Measurements from ENCODE around the gene RASA3.
"Not testable (repeated sequence)": the region's sequence is repeated elsewhere in the genome, so short reads cannot be mapped to it uniquely, and the experiment has no call there.

RASA3 gene

DNA sequence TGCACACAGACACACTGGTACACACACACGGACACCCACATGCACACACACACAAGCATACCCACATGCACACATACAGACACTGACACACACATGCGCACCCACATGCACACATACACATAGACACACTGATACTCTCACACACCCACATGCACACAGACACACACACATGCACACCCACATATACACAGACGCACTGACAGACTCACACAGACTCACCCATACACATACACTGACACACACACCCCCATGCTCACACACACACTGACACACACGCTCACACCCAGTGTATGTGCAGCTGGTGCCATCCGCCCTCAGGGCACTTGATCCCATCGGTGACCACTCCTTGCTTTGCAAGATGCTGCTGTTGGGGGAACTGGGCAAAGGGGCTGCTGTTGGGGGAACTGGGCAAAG is 9.7 kb upstream of the RASA3 start:
- no peak for DNase-seq

DNA sequence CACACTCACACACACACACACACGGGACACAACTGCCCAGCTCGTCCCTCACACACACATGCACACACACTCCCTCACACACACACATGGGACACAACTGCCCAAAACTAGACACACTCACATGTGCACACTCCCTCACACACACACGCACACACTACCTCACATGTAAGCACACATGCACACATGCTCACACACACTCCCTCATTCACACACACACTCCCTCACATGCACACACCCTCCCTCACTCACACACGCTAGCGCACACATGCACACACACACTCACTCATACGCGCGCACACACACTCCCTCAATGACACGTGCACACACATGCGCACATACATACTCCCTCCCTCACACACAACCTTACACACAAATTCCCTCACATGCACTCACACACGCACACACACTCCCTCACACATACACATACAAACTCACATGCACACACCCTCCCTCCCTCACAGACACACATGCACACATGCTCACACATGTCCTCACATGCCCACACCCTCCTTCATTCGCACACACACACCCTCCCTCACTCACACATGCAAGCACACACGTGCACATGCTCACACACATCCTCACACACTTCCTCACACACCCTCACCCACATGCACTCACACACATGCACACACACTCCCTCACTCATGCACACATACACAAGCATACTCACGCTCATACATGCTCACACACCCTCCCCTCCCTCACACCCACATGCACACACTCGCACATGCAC is 9.0 kb upstream of the RASA3 start:
- no peak for DNase-seq

DNA sequence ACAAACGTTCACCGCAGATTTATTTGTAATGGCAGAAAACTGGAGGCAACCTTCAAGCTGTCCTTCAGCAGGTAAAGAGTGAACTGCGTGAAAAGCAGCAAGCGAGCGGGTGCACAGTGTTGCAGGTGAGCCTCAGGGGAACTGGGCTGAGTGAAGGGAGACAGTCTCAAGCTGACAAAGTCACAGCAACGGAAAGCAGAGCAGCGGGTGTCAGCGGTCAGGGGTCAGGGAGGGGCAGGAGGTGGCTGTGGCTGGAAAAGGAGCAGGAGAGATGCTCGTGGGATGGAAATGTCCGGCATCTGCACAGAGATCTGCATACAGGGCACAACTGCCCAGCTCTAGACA is 8.5 kb upstream of the RASA3 start:
- peak in 2 of 5 donors; percentile 33 to 67 for DNase-seq

DNA sequence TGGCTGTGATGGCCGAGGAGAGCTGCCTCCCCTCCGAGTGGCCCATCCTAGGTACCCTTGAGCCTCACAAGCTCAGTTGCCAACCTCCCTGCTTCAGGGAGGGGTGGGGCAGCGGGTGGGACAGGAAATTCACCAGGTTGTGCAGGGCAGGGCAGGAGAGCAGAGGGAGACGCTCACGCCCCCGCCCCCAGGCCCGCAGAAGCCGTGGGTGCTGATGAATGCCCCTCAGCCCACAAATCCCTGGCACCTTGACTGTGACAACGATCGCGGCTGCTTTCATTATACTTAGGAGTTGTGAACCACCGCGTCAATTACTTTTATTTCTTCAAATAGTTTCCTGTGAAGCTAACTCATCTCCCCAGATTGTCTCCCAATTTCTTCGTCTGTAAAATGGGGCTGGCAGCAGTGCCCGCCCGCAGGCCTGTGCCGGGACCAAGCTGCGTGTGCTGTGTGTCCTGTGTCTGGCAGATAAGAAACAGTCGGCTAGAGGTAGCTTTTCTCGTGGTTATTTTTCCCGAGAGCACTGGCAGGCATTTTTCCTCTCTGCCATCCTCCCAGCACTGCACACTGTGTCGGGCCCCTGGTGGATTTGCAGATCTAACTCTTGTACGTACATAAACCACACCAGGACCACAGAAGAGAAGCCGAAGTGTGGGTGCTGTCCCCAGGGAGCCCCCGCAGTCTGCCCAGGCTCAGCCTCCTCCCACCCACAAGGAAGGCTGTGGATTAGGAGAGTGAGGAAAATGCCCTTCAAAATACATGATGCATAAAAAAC is 7.9 kb upstream of the RASA3 start:
- peak in 1 of 5 donors; percentile 55 for DNase-seq

DNA sequence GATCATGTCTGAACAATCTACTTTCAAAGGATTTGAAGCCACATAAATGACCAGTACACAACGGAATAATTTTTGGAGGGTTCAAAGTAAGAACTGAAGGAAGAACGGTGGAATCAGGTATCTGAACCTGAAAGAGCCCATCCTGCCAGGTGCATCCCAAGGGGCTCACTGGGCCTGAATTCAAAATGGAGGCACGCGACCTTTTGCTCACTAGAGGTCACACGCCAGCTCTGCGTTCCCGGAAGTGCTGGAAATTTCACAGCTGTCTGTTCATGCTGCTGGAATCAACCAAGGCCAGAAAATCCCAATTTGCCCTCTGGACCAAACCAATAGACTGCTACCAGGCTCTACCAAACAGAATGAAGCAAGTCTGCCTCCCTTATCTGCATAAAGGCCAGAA is 4.2 kb upstream of the RASA3 start:
- DNase-seq = no peak

DNA sequence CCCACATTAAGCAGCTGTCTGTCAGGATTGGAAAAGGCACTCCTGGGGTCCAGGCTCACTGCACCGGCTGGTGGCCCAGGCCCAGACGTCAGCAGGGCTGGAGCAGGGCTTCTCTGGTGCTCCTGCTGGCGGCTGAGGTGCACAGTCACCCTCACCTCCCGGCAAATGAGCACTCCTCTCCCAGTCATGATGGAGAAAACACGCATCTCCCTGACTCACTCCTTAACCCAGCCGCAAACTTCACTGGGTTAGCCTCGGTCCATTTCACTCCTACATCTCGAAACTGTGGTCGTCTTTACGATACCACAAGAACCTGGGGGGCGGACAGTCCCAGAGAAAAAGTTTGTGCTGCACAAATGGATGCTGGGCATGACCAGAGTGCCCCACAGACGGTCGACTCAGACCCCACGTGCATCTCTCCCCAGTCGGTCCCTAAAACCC is 3.3 kb upstream of the RASA3 start:
- DNase-seq = no peak

DNA sequence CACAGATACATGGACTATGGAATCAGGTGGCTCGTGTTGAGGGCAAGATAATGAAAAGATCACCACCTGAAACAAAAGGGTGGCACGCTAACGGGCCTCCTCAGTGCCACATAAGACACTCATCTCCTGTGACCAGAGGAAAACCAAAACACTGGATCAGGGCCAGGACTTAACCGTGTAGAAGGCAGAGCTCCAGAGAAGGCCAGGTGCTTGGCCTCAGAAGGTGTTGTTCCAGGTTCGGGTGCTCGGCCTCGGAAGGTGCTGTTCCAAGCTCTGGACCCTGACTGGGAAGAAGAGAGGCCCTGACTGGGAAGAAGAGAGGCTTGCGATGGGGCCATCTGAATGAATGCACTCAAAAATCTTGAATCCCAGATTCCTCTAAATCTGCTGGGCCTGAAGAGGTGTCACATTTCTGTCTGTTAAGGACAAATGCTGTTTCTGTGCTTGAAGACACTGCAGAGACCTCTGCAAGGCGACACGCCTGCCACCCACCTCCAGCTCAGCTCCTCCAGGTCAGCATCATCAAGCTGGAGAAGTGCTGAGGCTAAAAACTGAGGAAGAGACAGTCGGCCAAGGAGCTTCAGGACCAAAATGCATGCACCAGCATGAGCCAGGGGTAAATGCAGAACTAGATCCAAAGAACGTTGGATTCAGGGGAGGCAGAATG is 2.7 kb upstream of the RASA3 start:
- no peak for DNase-seq

DNA sequence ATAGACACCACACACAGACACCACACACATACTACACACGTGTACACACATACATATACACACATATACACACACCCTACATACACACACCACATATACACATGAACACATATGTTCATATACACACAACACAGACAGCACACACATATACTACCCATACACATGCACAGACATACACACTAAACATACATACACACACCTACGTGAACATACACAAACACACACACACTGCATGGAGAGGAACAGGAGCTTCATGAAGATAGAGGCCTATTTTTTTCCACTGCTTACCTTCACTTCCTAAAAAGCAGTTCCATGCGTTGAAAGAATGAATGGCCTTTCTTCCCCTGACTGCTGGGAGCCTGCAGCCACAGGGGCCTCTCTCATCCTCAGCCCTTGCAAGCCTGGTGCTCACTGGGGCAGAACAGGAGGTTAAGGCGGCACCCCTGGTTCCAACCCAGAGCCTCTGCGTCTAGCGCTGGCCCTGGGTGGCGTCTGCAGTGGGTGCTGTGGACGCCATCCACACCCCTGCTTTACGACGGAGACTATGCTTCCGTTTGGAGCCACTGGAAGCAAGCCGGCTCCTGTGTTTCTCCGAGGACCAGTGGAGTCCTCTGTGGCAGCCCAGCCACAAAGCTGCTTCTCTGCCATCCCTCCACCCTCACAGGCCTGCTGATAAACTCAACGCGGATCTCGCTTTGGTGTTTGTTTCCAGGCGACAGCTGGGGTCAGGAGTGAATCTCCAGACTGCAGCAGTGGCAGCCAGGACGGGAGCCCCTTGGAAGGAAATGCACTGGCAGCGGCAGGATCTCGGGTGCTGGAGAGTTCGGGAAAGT is 1.9 kb upstream of the RASA3 start:
- DNase-seq = peak in 1 of 5 donors; percentile 50

DNA sequence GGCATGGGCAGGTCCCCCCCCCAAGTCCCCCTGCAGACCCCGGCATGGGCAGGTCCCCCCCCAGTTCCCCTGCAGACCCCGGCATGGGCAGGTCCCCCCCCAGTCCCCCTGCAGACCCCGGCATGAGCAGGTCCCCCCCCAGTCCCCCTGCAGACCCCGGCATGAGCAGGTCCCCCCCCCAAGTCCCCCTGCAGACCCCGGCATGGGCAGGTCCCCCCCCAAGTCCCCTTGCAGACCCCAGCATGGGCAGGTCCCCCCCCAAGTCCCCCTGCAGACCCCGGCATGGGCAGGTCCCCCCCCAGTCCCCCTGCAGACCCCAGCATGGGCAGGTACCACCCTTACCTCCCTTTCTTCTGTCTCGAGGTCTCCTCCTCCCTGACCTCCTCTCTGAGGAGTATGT is 1.1 kb upstream of the RASA3 start:
- not testable (repeated sequence) for DNase-seq

DNA sequence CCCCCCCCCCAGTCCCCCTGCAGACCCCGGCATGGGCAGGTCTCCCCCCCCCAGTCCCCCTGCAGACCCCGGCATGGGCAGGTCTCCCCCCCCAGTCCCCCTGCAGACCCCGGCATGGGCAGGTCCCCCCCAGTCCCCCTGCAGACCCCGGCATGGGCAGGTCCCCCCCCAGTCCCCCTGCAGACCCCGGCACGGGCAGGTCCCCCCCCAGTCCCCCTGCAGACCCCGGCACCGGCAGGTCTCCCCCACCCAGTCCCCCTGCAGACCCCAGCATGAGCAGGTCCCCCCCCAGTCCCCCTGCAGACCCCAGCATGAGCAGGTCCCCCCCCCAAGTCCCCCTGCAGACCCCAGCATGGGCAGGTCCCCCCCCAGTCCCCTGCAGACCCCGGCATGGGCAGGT is 703 bp upstream of the RASA3 start:
- not testable (repeated sequence) for DNase-seq

DNA sequence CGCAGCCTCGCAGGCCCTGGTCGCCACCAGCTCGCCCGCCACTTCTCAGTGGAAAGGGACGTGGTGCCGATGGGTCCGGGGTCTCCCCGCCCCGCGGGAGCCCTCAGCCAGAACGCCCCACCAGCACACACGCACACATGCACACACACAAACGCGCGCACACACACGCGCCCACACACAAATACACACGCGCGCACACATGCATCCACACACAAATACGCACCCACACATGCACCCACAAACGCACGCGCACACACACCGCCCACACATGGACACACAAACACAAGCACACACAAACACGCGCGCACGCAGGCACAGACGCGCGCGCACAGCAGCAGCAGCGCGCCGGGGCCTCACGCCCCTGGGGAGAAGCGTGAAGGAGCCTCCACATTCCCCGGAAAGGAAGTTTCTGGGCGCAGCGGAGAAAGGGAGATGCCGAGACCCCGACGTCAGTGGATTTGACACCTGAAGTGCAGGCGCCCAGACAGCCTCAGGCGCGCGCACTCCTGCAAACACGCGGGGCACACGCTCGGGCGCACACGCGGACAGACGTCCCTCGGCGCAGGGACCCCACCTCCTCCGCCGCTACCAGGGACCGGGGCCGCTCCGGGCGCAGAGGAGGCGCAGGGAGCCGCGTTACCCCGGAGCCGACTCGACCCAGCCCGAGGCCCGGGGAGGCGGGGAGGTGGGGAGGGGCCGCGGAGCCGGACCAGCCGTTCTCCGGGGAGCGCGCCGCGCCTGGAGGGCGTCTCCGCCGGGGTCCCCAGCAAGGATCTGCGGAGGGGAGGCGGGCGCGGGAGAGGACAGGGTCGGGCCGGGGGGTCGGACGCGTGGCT is 622 bp downstream of the RASA3 start:
- DNase-seq = peak in 2 of 5 donors; percentile 30 to 31

DNA sequence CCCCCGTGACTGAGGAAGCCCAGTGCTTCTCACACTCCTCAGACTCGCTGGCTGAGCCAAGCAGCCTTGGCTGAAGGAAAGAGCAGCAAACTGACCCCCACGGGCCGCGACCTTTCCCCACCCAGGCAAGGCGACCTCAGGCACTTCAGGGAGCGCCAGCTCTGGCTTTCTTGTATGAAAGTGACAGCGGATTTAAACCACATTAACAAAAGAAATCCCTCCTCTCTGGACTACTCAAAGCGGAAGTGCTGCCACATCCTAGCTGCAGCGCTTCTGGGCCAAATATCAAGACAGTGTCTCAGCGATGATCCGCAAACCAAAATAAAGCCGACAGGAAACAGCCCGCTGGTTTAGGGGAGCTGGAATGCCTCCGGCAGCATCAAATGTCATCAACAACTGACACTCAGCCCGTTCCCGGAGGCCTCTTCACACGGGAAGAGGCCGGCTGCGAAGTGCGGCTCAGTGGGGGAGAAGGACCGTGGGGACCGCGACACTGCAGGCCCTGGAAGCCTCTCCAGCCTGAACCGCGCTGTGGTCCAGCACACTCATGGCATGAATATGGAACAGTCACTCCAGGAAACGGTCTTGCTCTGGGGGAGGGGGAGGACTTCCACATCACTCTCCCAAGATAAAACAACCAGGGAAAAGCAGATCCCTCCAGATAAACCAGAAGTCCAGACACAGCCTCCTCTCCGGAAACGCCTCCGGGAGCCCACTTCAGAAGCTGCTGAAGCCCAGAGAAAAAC is 1.4 kb downstream of the RASA3 start:
- DNase-seq = peak in 4 of 5 donors; percentile 40 to 82 (median 54)

DNA sequence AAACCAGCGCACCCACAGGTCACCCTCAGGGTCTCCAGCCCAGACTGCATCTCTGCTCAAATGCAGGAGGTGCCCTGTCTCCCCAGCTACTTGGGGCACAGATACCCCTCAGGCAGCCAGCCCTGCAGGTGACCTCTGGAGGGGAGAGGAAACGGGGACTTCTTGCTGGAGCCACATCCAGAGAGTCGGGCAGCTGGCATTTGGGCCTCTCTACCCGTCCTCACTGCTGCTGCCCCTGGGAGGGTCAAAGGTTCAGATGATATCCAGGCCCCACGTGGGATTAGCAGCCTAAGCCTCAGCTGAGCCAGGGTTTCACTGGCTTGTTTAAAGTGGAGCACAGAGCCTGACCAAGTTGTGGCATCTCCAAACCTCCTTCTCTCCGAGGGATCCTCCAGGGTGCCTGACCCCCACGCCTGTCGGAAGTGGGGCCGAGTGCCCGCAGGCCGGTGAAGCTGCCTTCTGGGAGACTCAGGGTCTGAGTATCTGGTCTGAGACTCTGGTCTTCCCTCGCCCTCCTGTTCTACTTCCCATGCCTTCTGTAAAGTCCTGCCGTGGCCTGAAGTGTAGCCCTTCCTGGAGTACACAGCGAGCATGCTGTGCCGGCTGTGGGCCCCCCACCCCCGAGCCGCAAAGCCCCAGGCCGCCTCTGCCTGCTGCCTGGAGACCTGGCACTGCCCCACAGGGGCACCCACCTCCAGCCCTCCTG is 2.1 kb downstream of the RASA3 start:
- DNase-seq = no peak

DNA sequence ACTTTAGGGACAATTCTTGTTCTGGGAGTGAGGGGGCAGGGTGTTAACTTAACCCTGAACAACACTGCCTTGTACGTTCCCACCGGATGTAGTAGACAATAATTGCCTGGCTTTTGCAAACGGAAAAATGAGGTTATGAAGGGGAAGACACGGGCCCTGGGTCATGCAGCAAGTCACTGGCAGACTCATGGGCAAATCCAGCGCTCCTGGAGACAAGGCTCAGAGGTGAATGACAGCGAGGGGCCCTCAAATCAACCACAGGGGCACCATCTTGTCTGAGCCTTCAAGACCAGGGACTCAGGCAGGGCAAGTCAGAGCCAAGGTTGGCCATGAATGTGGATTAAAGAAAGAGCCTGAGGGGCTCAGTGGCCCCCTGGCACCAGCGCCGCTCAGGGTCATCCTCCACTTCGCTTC is 2.8 kb downstream of the RASA3 start:
- peak in 1 of 5 donors; percentile 54 for DNase-seq

DNA sequence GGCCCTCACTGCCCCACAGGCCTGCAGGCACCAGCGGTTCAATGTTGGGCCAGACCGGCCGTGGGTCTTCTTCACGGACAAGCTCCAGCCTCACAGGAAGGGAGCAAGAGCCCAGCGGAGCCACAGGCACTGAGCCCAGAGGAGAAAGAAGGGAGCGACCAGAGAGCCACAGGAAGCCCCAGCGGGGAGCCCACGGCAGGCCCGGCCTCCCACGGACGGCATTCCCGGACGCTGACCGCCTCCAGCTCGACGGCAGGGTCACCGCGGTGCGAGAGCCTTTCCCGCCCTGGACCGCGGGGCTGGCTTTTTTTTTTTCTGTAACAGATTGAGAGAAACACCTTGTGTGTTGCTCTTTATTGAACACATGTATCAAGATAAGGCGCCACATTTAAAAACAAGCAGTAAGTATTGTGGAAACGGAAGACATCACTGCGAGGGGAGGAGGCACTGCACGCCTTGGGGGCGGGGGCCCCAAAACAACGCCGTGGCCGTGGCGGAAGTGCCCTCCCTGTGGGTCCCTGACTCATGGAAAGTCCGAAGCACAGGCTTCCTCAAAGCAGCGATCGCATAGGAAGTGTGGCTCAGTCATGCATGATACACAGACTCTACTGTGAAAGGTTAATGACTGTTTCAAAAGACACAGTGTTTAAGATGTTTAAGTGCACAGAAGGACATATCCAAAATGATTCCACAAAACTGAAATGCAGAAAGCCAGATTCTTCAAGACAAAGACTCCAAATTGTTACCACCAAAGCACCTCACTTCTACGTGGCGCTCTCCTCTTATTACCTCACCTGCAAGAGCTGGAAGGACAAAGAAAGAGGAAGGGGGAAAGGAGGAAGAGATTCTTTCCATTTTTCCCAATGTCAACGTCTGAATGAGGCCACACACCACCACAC is 3.5 kb downstream of the RASA3 start:
- peak; percentile 71 to 91 (median 78) for DNase-seq

DNA sequence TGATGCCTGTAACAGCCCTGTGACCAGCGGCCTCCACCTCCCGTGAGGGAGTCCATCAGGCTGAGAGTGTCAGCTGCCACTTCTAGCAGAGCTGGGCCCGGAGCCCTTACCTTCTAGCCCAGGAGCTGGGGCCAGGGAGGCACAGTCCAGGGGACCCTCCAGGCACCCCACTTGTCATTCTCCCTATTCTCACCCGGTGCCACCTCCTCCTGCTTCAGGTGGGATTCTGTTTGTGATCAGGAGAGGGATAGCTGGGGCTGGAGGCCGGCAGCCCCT is 4.1 kb downstream of the RASA3 start:
- DNase-seq = no peak

DNA sequence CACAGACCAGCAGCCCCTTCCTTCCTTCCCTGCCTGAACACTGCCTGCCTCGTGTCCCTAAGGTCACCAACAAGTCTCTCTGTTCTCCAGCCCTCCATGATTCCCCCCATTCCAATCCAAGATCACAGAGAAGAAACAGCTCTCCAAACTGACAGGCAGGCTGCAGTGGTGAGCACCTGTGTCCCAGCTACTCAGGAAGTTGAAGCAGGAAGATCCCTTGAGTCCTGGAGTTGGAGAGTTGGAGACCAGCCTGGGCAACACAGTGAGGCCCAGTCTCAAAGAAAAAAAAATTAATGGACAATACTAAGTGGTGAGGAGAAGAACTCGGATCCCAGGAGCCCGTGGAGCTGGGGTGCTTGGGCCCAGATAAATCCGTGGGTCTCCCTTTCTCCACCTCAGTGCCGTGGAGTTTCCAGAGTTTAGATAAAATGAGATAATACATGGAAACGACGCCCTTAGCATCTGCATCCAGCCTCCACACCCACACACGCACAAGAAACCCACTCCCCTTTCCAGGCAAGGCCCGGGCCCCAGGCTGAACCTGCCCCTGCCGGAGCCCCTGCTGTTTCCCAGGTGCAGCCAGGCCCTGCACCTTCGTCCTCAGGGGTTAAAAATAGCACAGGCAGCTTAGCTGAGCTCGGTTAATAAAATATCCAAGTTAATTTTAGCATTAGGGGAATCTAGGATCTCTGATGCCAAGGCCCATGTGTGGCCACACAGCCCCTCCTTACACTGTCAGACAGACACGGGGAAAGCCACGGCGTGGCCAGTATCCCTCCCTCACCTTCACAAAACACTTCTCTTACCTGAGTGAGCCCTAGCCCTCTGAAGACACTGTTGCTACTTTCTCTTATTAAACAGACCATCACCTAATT is 4.7 kb downstream of the RASA3 start:
- DNase-seq = no peak

DNA sequence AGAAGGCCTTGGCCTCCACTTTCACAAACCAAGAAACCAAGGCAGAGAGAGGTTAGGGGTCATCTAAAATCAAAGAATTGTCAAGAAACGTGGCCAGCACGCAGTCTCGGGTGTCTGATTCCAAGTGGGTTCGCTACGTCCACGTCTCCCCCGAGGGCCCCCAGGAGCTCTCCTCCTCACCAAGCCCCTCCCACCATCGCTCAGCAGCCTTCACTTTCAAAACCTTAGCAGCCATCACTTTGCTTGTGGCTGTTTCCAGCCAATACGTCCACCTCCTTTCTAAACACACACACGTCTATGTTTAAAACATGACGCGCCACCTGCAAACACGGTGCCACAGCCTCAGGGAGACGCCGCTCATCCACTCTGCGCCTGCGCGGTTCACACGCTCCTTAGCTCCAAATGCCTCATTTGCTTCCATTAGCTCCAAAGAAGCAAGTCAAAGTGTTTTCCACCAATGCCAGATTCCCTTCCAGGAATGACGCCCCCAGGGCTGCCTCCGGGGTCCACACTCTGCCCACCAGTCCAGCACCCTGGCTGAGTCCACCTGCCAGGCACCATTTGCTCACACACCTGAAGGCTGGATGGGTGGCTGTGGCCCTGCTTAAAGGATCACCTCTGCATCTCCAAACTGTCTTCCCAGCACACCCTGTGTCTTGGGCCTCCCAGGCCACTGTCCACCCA is 5.5 kb downstream of the RASA3 start:
- DNase-seq = no peak
